Activated T-helper 2 cell treated with anti-CD3 and anti-CD28 coated beads, Interferon-gamma antibody, Interleukin-2, Interleukin-4, amounts not matched to agents 10 μg/mL and 5 μg/mL and 100 μg/mL, durations not matched to agents 14 hours and 24 hours and 36 hours (primary cell): ENCODE measurements around the gene CLDN25. TPM values are rescaled to one million over a fixed set of nuclear protein-coding genes. Genes with fewer than 3 reads are reported as not detected.
"Not testable (repeated sequence)": the region's sequence is repeated elsewhere in the genome, so short reads cannot be mapped to it uniquely, and the experiment has no call there.

Experiments used
- DNase-seq: peaks from one replicate; pipeline ENCODE4 v3.0.0; 2021; ENCODE audit warnings: low spot score
- H3K27ac Mint-ChIP-seq: one replicate; pipeline ENCODE4 v1.8.0; 2021; ENCODE audit warnings: mixed read lengths
- H3K27me3 Mint-ChIP-seq: one replicate; pipeline ENCODE4 v1.8.0; 2021; ENCODE audit warnings: low read depth, mixed read lengths
- H3K36me3 Mint-ChIP-seq: one replicate; pipeline ENCODE4 v1.8.0; 2021; ENCODE audit warnings: low read depth, mixed read lengths
- H3K4me1 Mint-ChIP-seq: one replicate; pipeline ENCODE4 v1.8.0; 2021; ENCODE audit warnings: low read depth, mixed read lengths
- H3K4me3 Mint-ChIP-seq: one replicate; pipeline ENCODE4 v1.8.0; 2021; ENCODE audit warnings: low read depth, mild to moderate bottlenecking, moderate library complexity, mixed read lengths
- H3K9me3 Mint-ChIP-seq: one replicate; pipeline ENCODE4 v1.8.0; 2021; ENCODE audit warnings: mixed read lengths
- intact Hi-C: fragments of 100-400 bp; cut with micrococcal nuclease; formaldehyde crosslinking; loops from one replicate; pipeline ENCODE4 v1.15.1; 2023
- total RNA-seq: library from RNA; stranded (reverse); gene quantifications from 2 replicates; pipeline ENCODE4 v1.2.3, GENCODE V29; 2022

The CLDN25 gene
- total RNA-seq, 1 donor from 2014 or later = not detected

- no peak for DNase-seq
- Mint-ChIP-seq H3K36me3 (peaks cover 3% of the 10 kb centered on the region), H3K4me1 (peaks cover 8% of the 10 kb centered on the region), H3K27me3 (peaks cover 29% of the 10 kb centered on the region), H3K27ac (no peak overlapping the region), H3K9me3 (no peaks in the 10 kb centered on the region), H3K4me3 (no peak overlapping the region)
- intact Hi-C loops = loop anchor here (10.0 kb wide), 2 partner anchors 224 to 1554 kb away; partner anchors contain the start of gene PTS
Measured at GRCh38 chr11:113778111-113778910, 1.3 kb upstream of the CLDN25 start.

DNA sequence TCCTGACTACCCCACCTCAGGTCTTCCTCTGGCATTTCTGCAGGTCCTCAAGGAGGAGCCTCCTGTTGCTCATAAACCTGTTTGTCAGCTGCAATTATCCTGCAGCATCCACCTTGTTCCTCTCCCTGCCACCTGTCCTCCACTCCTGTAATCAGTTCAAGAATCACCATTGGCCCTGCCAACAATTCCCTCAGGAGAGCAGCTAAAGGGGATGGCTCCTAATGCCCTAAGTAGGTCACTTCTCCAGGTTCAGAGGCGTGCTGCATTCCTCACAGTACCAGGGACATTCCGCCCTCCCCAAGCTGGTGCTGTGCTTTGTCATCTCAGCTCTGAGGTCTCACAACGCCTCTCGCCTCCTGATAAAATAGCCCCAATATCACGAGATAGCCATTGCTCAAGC is 2.1 kb downstream of the CLDN25 start:
- Mint-ChIP-seq H3K9me3 (no peaks in the 10 kb centered on the region), H3K36me3 (no peaks in the 10 kb centered on the region), H3K27me3 (peaks cover 32% of the 10 kb centered on the region), H3K4me3 (no peak overlapping the region), H3K4me1 (no peaks in the 10 kb centered on the region), H3K27ac (no peak overlapping the region)
- DNase-seq = no peak
- intact Hi-C loops = no loop called here

DNA sequence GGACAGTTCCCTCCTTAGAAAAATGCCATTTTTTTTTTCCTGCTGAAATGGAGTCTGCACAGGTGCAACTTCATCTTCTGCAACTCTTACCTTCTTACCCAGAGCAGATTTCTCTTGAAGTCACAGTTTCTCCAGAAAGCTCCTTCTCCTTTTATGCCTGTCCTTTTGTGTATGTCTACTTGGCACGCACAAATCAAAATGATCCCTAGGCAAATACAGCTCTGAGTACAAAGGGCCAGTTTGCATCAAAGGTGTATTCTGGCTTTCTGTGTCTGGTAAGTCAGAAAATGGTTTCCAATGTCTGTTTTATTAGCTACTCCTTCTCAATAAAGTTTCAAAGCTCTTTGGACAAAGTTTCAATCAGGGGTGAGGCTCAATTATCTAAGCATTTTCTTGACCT is 2.5 kb downstream of the CLDN25 start:
- H3K4me3 Mint-ChIP-seq = no peak overlapping the region
- no peaks in the 10 kb centered on the region for H3K36me3 Mint-ChIP-seq
- no peaks in the 10 kb centered on the region for H3K4me1 Mint-ChIP-seq
- H3K9me3 Mint-ChIP-seq = no peaks in the 10 kb centered on the region
- peaks cover 33% of the 10 kb centered on the region for H3K27me3 Mint-ChIP-seq
- H3K27ac Mint-ChIP-seq = no peak overlapping the region
- DNase-seq = no peak
- intact Hi-C loops = no loop called here

DNA sequence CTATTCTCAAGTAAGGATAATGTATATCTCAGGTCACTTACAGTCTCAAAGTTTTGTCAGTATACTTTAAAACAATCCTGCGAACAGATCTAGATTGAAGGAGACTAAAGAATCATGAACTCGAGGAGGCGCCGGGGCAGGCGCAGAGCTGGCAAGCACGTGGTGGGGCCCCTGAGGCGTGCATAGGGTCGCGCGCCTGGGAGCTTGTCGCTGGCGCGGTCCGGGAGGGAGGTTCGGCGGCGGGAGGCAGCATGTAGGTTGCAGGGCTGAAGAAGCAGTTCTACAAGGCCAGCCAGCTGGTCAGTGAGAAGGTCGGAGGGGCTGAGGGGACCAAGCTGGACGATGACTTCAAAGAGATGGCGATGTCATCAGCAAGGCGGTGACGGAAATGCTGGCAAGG is 9.4 kb downstream of the CLDN25 start:
- H3K9me3 Mint-ChIP-seq, H3K4me3 Mint-ChIP-seq, H3K36me3 Mint-ChIP-seq, DNase-seq, H3K4me1 Mint-ChIP-seq, intact Hi-C loops, H3K27ac Mint-ChIP-seq: not testable (repeated sequence)
- peaks cover 14% of the 10 kb centered on the region for H3K27me3 Mint-ChIP-seq

- Mint-ChIP-seq H3K27me3 (peaks cover 8% of the 10 kb centered on the region), H3K4me3 (no peak overlapping the region), H3K36me3 (no peaks in the 10 kb centered on the region), H3K4me1 (no peaks in the 10 kb centered on the region), H3K27ac (no peak overlapping the region), H3K9me3 (no peaks in the 10 kb centered on the region)
- DNase-seq = no peak
- intact Hi-C loops = no loop called here
Measured at GRCh38 chr11:113789675-113790320, 10.2 kb downstream of the CLDN25 start.

GRCh38 chr11:113796663-113797259 is 17.2 kb downstream of the CLDN25 start:
- H3K4me3 Mint-ChIP-seq = no peak overlapping the region
- no peaks in the 10 kb centered on the region for H3K9me3 Mint-ChIP-seq
- H3K36me3 Mint-ChIP-seq = peaks cover 25% of the 10 kb centered on the region
- DNase-seq = no peak
- H3K27me3 Mint-ChIP-seq = no peaks in the 10 kb centered on the region
- H3K4me1 Mint-ChIP-seq = no peaks in the 10 kb centered on the region
- intact Hi-C loops = loop anchor here (1.0 kb wide), 1 partner anchor 491 kb away; no protein-coding TSS in a partner anchor
- H3K27ac Mint-ChIP-seq = no peak overlapping the region

- H3K9me3 Mint-ChIP-seq = no peaks in the 10 kb centered on the region
- H3K27ac Mint-ChIP-seq = no peak overlapping the region
- H3K36me3 Mint-ChIP-seq = peaks cover 67% of the 10 kb centered on the region
- no peak for DNase-seq
- no peaks in the 10 kb centered on the region for H3K27me3 Mint-ChIP-seq
- H3K4me3 Mint-ChIP-seq = no peak overlapping the region
- no peaks in the 10 kb centered on the region for H3K4me1 Mint-ChIP-seq
- intact Hi-C loops = no loop called here
Measured at GRCh38 chr11:113802621-113803020, 23.0 kb downstream of the CLDN25 start.

- Mint-ChIP-seq H3K4me1 (no peaks in the 10 kb centered on the region), H3K4me3 (no peak overlapping the region), H3K27me3 (no peaks in the 10 kb centered on the region), H3K27ac (no peak overlapping the region), H3K9me3 (no peaks in the 10 kb centered on the region), H3K36me3 (peaks cover 66% of the 10 kb centered on the region)
- no peak for DNase-seq
- intact Hi-C loops = loop anchor here (2.0 kb wide), 1 partner anchor 69 kb away; the partner anchor contains the start of gene USP28
Measured at GRCh38 chr11:113805640-113806039, 26.0 kb downstream of the CLDN25 start.

GRCh38 chr11:113806406-113806805 is 26.8 kb downstream of the CLDN25 start:
- no peak overlapping the region for H3K4me3 Mint-ChIP-seq
- no peaks in the 10 kb centered on the region for H3K27me3 Mint-ChIP-seq
- H3K9me3 Mint-ChIP-seq = no peaks in the 10 kb centered on the region
- peaks cover 62% of the 10 kb centered on the region for H3K36me3 Mint-ChIP-seq
- DNase-seq = no peak
- H3K4me1 Mint-ChIP-seq = no peaks in the 10 kb centered on the region
- no peak overlapping the region for H3K27ac Mint-ChIP-seq
- intact Hi-C loops = loop anchor here (2.0 kb wide), 1 partner anchor 68 kb away; the partner anchor contains the start of gene USP28

GRCh38 chr11:113808931-113809330 is 29.3 kb downstream of the CLDN25 start:
- Mint-ChIP-seq H3K27ac (no peak overlapping the region), H3K9me3 (no peaks in the 10 kb centered on the region), H3K4me1 (no peaks in the 10 kb centered on the region), H3K27me3 (no peaks in the 10 kb centered on the region), H3K36me3 (peaks cover 60% of the 10 kb centered on the region), H3K4me3 (no peak overlapping the region)
- intact Hi-C loops = no loop called here
- DNase-seq = no peak

DNA sequence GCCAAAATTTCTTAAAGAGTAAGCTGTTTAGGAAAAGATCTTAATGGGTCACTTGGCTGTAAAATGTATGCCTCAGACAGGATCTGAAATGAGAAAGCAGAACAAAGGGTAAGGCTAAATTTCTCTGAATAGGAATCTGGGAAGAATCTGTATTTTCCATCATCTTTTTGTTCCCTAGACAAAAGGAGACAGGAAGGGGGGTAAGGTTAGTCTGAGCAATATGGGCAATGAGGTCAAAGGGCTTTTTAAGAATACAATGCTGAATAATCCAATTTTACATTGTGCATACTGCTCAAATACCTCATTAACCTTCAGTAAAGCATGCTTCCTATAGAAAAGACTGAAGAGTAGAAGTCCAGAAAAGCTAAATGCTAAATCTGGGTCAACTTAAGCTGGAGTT is 34.6 kb downstream of the CLDN25 start:
- Mint-ChIP-seq H3K4me3 (no peak overlapping the region), H3K27me3 (no peaks in the 10 kb centered on the region), H3K4me1 (no peaks in the 10 kb centered on the region), H3K9me3 (no peaks in the 10 kb centered on the region), H3K36me3 (peaks cover 44% of the 10 kb centered on the region), H3K27ac (no peak overlapping the region)
- no peak for DNase-seq
- intact Hi-C loops = no loop called here

GRCh38 chr11:113817162-113817561 is 37.6 kb downstream of the CLDN25 start:
- Mint-ChIP-seq H3K27me3 (no peaks in the 10 kb centered on the region), H3K4me1 (no peaks in the 10 kb centered on the region), H3K36me3 (peaks cover 54% of the 10 kb centered on the region), H3K27ac (no peak overlapping the region), H3K9me3 (no peaks in the 10 kb centered on the region), H3K4me3 (no peak overlapping the region)
- intact Hi-C loops = no loop called here
- DNase-seq = no peak

- no peak overlapping the region for H3K27ac Mint-ChIP-seq
- H3K36me3 Mint-ChIP-seq = peaks cover 52% of the 10 kb centered on the region
- no peak for DNase-seq
- H3K4me3 Mint-ChIP-seq = no peak overlapping the region
- intact Hi-C loops = no loop called here
- no peaks in the 10 kb centered on the region for H3K27me3 Mint-ChIP-seq
- H3K4me1 Mint-ChIP-seq = no peaks in the 10 kb centered on the region
- H3K9me3 Mint-ChIP-seq = no peaks in the 10 kb centered on the region
Measured at GRCh38 chr11:113817626-113818025, 38.0 kb downstream of the CLDN25 start.
